Activated effector memory CD4-positive, alpha-beta T cell treated with anti-CD3 and anti-CD28 coated beads, Interleukin-2, amount 50 U/mL, for 16 hours (primary cell): Measurements from ENCODE around the gene ARHGAP30.

ENCODE experiments used
- DNase-seq: peaks from one replicate; pipeline ENCODE4 v3.0.0-alpha.2; 2020

Gene ARHGAP30

DNA sequence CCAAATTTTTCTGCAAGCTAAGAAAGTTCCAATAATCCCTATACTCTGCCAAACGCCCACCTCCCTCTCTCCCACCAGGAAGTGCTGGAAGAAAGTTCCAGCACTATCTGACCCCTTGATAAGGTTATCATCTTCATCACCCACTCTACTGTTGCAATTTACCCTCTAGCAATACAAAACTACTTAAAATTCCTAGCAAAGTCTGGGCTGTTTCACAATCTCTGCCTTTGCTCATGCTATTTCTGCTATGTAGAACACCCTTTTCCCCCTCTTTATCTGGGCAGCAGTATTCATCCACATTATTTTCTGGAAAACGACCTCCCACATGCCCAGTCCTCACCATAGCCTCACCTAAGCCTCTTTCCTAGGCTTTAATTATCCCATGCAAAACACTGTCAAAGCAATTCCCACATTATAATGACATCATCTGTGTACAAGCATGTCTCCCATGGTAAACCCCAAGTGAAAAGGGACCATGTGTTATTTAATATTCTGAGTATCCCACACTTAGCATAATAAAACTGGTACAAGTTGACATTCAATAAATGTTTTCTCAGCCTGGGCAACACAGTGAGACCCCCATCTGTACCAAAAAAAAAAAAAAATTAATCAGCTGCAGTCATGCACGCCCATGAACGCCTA lies 60.7 kb downstream of the ARHGAP30 start:
- no peak for DNase-seq

DNA sequence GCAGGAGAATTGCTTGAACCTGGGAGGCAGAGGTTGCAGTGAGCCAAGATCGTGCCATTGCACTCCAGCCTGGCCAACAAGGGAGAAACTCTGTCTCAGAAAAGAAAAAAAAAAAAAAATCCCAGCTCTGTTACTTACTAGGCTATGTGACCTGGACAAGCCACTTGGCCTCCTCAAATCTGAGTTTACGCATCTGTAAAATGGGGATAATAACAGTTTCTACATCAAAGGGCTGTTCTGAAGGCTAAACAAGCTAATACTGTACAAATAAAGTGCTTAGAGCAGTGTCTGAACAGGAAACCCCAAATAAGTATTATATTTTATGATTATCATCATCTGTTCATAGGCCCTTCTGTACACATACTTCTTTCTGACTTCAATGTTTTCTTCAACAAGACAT lies 62.3 kb downstream of the ARHGAP30 start:
- no peak for DNase-seq

DNA sequence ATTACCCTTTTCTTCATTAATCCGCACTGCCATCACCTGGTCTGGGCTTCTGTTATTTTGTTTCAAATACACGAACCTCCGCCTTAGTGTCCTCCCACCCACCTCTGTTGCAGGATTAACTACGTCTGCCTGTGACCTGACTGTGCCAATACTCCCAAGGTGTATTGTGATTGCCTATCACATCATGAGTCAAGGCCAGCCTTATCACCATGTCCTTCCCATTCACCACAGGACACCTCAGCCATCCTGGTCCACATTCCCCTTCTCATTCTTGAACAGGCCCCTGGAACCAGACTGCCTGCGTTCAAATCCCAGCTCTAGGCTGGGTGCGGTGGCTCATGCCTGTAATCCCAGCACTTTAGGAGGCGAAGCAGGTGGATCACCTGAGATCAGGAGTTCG lies 63.1 kb downstream of the ARHGAP30 start:
- no peak for DNase-seq

DNA sequence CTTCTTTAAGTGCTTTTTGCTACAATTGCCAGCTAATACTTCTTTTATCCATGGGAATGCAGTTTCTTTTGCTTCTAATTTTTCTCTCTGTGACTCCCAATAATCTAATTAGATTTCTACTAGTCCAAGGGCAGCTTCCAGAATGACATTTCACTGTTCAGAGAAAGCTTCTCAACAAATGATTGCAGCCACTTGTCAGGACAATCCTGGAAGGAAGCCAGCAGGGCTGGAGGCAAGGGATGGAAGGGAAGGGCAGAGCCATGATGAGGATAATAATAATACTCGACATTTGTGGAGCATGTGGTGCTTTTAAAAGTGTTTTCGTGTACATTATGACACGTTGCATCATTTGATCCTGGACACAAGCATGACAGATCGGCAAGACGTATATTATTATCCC lies 68.2 kb downstream of the ARHGAP30 start:
- DNase-seq = no peak

DNA sequence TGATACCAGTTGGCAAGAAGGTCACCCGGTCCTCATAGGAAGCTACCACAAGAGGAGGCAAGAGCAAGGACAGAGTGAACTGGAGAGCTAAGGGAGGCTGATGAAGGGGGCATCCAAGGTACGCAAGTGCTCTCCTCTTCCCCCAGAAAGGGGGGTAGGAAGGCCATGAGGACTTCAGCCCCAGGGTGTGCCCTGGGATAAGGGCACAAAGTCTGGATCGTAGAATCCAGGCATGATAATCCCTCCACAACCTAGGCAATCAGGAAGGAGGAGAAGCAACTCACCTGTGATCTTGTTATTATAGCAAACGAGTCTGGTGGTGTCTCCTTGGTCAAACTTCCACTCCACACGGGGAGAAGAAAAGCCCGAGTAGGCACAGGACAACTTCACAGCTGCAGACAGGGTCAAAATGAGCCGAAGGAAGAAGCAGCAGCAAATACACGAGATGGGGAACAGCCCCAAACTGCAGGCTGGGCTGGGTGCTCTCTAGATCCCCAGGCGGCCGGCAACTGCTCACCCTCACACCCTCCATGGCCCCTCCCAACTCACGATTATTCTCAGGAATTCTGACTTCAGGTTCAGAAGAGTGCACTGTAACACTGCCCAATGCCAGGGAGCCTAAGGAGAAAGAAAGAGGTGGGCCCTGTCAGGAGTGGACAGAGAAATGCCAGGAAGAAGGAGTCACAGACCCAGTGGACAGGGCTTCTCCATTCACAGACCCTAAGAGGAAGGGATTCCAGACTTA lies 68.8 kb downstream of the ARHGAP30 start:
- no peak for DNase-seq

DNA sequence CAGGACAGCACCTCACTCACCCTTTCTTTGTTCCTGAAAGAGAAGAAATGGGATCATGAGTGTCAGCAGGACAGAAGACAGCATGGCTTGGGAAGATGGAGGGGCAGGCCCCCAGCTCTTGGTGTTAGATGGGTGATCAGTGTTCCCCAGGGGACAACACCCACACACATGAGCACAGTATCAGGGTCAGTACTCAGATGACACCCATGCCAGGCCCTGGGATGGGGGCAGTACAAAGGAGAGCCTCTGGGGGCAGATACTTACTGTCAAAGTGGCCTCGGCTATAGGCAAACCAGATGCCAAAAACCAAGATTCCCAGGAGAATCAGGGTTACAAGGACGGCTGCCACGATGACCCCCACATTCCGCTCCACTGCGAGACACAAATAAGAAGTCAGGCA lies 70.3 kb downstream of the ARHGAP30 start:
- DNase-seq = no peak

DNA sequence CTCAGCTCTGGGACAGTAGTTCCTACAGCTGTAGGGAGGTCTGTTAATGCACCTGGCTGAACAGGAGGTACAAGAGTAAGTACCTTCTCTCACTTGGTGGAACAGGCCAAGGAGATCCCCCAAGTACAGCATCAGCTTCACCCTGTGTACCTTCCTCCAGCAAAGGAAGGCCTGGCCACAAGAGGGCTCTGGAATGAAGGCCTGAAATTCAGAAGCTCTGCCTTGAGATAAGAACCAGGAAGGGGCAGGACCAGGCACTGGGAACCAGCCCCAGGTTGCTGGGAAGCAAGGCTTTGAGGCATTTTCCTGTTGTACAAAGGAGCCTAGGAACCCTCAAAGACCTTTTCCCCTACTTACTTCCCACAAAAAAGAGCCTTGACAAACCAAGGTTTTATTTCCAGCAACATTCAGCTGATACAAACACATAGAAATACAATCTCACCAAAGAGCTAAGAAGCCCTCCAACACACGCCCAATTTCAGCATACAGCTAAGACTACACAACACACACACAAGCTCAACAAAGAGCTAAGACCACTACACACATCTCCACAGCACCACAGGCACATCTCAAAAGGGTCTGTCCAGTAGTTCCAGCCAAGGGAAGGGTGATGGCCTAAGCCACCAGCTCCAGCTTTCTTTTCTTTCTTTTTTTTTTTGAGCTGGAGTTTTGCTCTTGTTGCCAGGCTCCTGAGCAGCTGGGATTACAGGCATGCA lies 72.2 kb downstream of the ARHGAP30 start:
- DNase-seq = peak; percentile 80
